Endothelial cell (in vitro differentiated cells): ENCODE results near the gene SLC6A5. TPM values are rescaled to one million over a fixed set of nuclear protein-coding genes. Genes with fewer than 3 reads are reported as not detected.

Source experiments
- DNase-seq: peaks from one replicate; pipeline ENCODE4 v3.0.0; 2021; ENCODE audit warnings: low spot score
- H3K27ac Mint-ChIP-seq: one replicate; pipeline ENCODE4 v1.8.0; 2021; ENCODE audit warnings: mixed read lengths, inconsistent platforms; ENCODE audit not compliant: unreplicated experiment
- H3K27me3 Mint-ChIP-seq: one replicate; pipeline ENCODE4 v1.8.0; 2021; ENCODE audit warnings: mild to moderate bottlenecking, moderate library complexity, mixed read lengths, inconsistent platforms; ENCODE audit not compliant: unreplicated experiment
- H3K36me3 Mint-ChIP-seq: one replicate; pipeline ENCODE4 v1.8.0; 2021; ENCODE audit warnings: mild to moderate bottlenecking, low read depth, mixed read lengths, inconsistent platforms; ENCODE audit not compliant: unreplicated experiment
- H3K4me1 Mint-ChIP-seq: one replicate; pipeline ENCODE4 v1.8.0; 2021; ENCODE audit warnings: mild to moderate bottlenecking, mixed read lengths, inconsistent platforms; ENCODE audit not compliant: unreplicated experiment
- H3K4me3 Mint-ChIP-seq: one replicate; pipeline ENCODE4 v1.8.0; 2021; ENCODE audit warnings: mild to moderate bottlenecking, mixed read lengths, inconsistent platforms; ENCODE audit not compliant: unreplicated experiment
- H3K9me3 Mint-ChIP-seq: one replicate; pipeline ENCODE4 v1.8.0; 2021; ENCODE audit warnings: mixed read lengths, inconsistent platforms; ENCODE audit not compliant: unreplicated experiment
- total RNA-seq: library from RNA; stranded (reverse); fragmentation: NEBNext Ultra II Directional; extraction: Animal tissue kit (Norgen Biotek cat#: 25700); gene quantifications from one replicate; pipeline ENCODE4 v1.2.1, GENCODE V29; 2021; ENCODE audit not compliant: unreplicated experiment
- TF ChIP-seq, protein P1 (sequence below): fragments of 200-600 bp; sonication (generic); IDR thresholded peaks from one replicate; pipeline ENCODE4 v1.5.0; 2021; ENCODE audit warnings: antibody characterized with exemption; ENCODE audit not compliant: unreplicated experiment

SLC6A5 gene
- total RNA-seq, 1 donor from 2014 or later = not detected

GRCh38 chr11:20652150-20652806 lies 52.9 kb downstream of the SLC6A5 start:
- H3K4me1 Mint-ChIP-seq = no peaks in the 10 kb centered on the region
- DNase-seq = no peak
- H3K27me3 Mint-ChIP-seq = peaks cover 1% of the 10 kb centered on the region
- TF ChIP-seq, protein P1, sequence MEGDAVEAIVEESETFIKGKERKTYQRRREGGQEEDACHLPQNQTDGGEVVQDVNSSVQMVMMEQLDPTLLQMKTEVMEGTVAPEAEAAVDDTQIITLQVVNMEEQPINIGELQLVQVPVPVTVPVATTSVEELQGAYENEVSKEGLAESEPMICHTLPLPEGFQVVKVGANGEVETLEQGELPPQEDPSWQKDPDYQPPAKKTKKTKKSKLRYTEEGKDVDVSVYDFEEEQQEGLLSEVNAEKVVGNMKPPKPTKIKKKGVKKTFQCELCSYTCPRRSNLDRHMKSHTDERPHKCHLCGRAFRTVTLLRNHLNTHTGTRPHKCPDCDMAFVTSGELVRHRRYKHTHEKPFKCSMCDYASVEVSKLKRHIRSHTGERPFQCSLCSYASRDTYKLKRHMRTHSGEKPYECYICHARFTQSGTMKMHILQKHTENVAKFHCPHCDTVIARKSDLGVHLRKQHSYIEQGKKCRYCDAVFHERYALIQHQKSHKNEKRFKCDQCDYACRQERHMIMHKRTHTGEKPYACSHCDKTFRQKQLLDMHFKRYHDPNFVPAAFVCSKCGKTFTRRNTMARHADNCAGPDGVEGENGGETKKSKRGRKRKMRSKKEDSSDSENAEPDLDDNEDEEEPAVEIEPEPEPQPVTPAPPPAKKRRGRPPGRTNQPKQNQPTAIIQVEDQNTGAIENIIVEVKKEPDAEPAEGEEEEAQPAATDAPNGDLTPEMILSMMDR = no peak
- no peak overlapping the region for H3K27ac Mint-ChIP-seq
- H3K4me3 Mint-ChIP-seq = no peak overlapping the region
- H3K9me3 Mint-ChIP-seq = no peaks in the 10 kb centered on the region
- no peaks in the 10 kb centered on the region for H3K36me3 Mint-ChIP-seq

DNA sequence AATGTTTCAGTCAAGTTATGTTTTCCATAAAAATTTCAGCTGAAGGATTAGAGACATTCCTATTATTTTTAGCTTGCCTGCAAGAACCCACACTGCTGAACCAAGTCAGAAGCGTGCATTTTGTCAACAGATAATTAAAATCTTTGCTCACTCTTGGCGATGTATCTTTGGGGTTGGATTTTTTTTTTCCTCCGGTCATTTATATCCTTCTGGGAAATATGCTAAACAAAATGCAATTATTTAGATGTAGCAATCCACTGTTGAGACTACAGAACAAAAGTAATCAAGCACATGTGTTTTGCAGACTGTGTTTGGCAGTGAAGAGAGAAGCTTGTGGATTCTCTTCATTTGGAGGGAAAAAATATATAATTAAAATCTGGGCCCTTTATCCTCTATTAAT lies 54.6 kb downstream of the SLC6A5 start:
- DNase-seq = no peak
- Mint-ChIP-seq H3K27me3 (peaks cover 1% of the 10 kb centered on the region), H3K36me3 (no peaks in the 10 kb centered on the region), H3K4me3 (no peak overlapping the region), H3K9me3 (no peaks in the 10 kb centered on the region), H3K4me1 (peaks cover 3% of the 10 kb centered on the region), H3K27ac (no peak overlapping the region)
- TF ChIP-seq, protein P1 = no peak

DNA sequence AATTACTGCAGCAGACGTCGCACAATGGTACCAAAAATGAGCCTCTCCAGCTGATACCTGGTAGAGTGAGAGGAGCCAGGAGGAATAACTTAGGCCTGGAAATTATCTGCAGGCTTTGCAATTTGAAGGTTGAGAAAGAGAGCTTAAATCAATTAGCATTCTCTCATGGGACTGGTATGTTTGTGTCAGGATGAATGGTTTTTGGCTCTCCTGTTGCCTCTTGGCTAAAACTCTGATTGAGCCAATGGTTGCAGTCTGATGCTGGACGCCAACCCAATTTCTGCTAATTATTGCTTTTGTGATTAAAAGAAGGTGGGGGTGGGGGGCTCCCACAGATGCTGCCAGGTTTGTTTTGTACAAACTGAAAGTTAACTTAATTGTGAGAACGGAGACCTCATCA lies 57.5 kb downstream of the SLC6A5 start:
- Mint-ChIP-seq H3K27ac (no peak overlapping the region), H3K4me1 (peaks cover 3% of the 10 kb centered on the region), H3K36me3 (no peaks in the 10 kb centered on the region), H3K27me3 (peaks cover 3% of the 10 kb centered on the region), H3K9me3 (no peaks in the 10 kb centered on the region), H3K4me3 (no peak overlapping the region)
- DNase-seq = no peak
- TF ChIP-seq, protein P1 = no peak

DNA sequence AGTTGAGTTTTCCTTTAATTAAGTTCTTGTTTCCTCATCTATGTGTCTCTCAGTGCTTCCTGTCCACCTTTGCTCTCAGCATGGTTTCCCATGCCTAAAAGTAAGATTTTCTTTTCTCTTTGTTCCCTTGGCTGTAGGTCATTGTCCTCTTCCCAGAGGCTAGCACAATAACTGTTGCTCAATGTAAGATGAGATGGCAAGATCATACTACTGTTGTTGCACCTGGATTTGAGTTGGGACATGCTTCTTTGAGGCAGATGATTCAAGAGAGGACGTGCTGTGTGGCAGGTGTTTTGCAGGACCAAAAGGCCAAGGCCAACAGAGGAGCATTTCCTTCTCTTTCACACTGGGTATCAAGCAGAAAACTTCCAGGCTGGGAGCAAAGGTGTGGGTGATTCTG lies 58.7 kb downstream of the SLC6A5 start:
- Mint-ChIP-seq H3K27ac (no peak overlapping the region), H3K36me3 (no peaks in the 10 kb centered on the region), H3K4me1 (peaks cover 3% of the 10 kb centered on the region), H3K27me3 (peaks cover 6% of the 10 kb centered on the region), H3K4me3 (no peak overlapping the region), H3K9me3 (no peaks in the 10 kb centered on the region)
- TF ChIP-seq, protein P1 = no peak
- no peak for DNase-seq

GRCh38 chr11:20661445-20661844 lies 62.0 kb downstream of the SLC6A5 start:
- no peak overlapping the region for H3K27ac Mint-ChIP-seq
- no peaks in the 10 kb centered on the region for H3K36me3 Mint-ChIP-seq
- peaks cover 6% of the 10 kb centered on the region for H3K27me3 Mint-ChIP-seq
- H3K4me1 Mint-ChIP-seq = peaks cover 3% of the 10 kb centered on the region
- DNase-seq = no peak
- H3K4me3 Mint-ChIP-seq = no peak overlapping the region
- H3K9me3 Mint-ChIP-seq = no peaks in the 10 kb centered on the region
- TF ChIP-seq, protein P1 = no peak
